HCT116 (cell line): Measurements from ENCODE around the gene MEG3. TPM values are rescaled to one million over a fixed set of nuclear protein-coding genes. Genes with fewer than 3 reads are reported as not detected.

Source experiments
- ATAC-seq: fragments of 200-7000 bp; cut with Tn5 transposase; 2 replicates; pipeline ENCODE4 v1.9.1; 2020; ENCODE audit warnings: mild to moderate bottlenecking, moderate library complexity
- BruUV-seq: library from RNA; stranded (reverse); fragments of 400-500 nt; replicated peaks from 2 replicates; lab custom pipeline; 2021; lab: Mats Ljungman, UMichigan
- CTCF ChIA-PET: fragments of 300-600 bp; sonication (Branson Sonifier 250); formaldehyde crosslinking; loops from one replicate; lab custom pipeline; 2021; ENCODE audit warnings: antibody characterized with exemption; lab: Charles Lee
- POLR2A ChIA-PET: fragments of 300-600, 350-600 bp; sonication (Branson Sonifier 250); formaldehyde crosslinking; loops from one replicate; lab custom pipeline; 2021; ENCODE audit warnings: antibody characterized with exemption; lab: Charles Lee
- RAD21 ChIA-PET, 2 experiments: fragments of 300-600 bp; sonication (Branson Sonifier 250); formaldehyde crosslinking; loops; one replicate each; lab custom pipeline; 2023; ENCODE audit warnings: low total read pairs in 2 of 2; ENCODE audit not compliant: uncharacterized antibody in 2 of 2, unreplicated experiment in 2 of 2, low non-redundant PET in 1 of 2; lab: Charles Lee
- DNase-seq: peaks from one replicate; pipeline ENCODE4 v3.0.0-alpha.2; 2010; ENCODE audit warnings: low read depth, low spot score
- H2AFZ ChIP-seq: fragments of 200-600 bp; shearing (Covaris generic), sonication (generic); 2 replicates; pipeline ENCODE4 v1.6.1; 2017; ENCODE audit warnings: low read depth, mixed run types, mixed read lengths, antibody characterized with exemption, low read length; ENCODE audit not compliant: poor library complexity, severe bottlenecking
- H3K27ac ChIP-seq: 2 replicates; pipeline ENCODE4 v1.5.1; 2012; ENCODE audit warnings: low read depth, low read length
- H3K27me3 ChIP-seq: fragments of 200-600 bp; sonication (generic); 2 replicates; pipeline ENCODE4 v1.6.1; 2016; ENCODE audit warnings: mixed run types, low read length, mixed read lengths; ENCODE audit not compliant: insufficient read depth
- H3K36me3 ChIP-seq, 2 experiments: fragments of 200-500 bp in 1 of 2; fragments of 200-600 bp in 1 of 2; sonication (Bioruptor generic) in 1 of 2; sonication (generic) in 1 of 2; 2 replicates each; pipeline versions ENCODE4 v1.5.1 to v1.6.1; 2014 to 2016; ENCODE audit warnings: low read length in 2 of 2, inconsistent platforms in 1 of 2, mixed read lengths in 1 of 2, mixed run types in 1 of 2; ENCODE audit not compliant: insufficient read depth in 2 of 2, control insufficient read depth in 1 of 2
- H3K4me1 ChIP-seq, 2 experiments: fragments of 200-600 bp in 1 of 2; sonication (generic) in 1 of 2; 2 replicates each; pipeline versions ENCODE4 v1.5.1 to v1.6.1; 2012 to 2017; ENCODE audit warnings: low read length in 2 of 2, inconsistent platforms in 1 of 2, mild to moderate bottlenecking in 1 of 2, mixed read lengths in 1 of 2, mixed run types in 1 of 2, moderate library complexity in 1 of 2; ENCODE audit not compliant: insufficient read depth in 2 of 2, control insufficient read depth in 1 of 2
- H3K4me2 ChIP-seq: fragments of 200-600 bp; sonication (generic); 2 replicates; pipeline ENCODE4 v1.6.1; 2017; ENCODE audit warnings: mixed run types, low read length, mixed read lengths
- H3K4me3 ChIP-seq, 2 experiments: fragments of 200-600 bp in 1 of 2; sonication (generic) in 1 of 2; replicated peaks in 1 of 2; 2 replicates each; pipeline ENCODE4 v1.5.1; 2011 to 2016; ENCODE audit warnings: low read length in 2 of 2, control low read depth in 1 of 2, low read depth in 1 of 2, mild to moderate bottlenecking in 1 of 2, mixed read lengths in 1 of 2, mixed run types in 1 of 2
- H3K79me2 ChIP-seq: fragments of 200-600 bp; sonication (generic); 2 replicates; pipeline ENCODE4 v1.6.1; 2017; ENCODE audit warnings: mild to moderate bottlenecking, mixed run types, low read length, moderate library complexity, mixed read lengths; ENCODE audit not compliant: insufficient read depth
- H3K9ac ChIP-seq: fragments of 200-600 bp; sonication (generic); 2 replicates; pipeline ENCODE4 v1.6.1; 2016; ENCODE audit warnings: low read length, mixed read lengths
- H3K9me2 ChIP-seq: fragments of 200-600 bp; sonication (generic), shearing (Covaris generic); 2 replicates; pipeline ENCODE4 v1.6.1; 2017; ENCODE audit warnings: mixed run types, mild to moderate bottlenecking, moderate library complexity; ENCODE audit not compliant: insufficient read depth
- H3K9me3 ChIP-seq, 2 experiments: fragments of 200-500 bp in 1 of 2; fragments of 200-600 bp in 1 of 2; sonication (Bioruptor generic) in 1 of 2; sonication (generic) in 1 of 2; 2 replicates each; pipeline ENCODE4 v1.6.1; 2014 to 2017; ENCODE audit warnings: low read length in 2 of 2, mixed read lengths in 2 of 2, inconsistent platforms in 1 of 2, low read depth in 1 of 2, mild to moderate bottlenecking in 1 of 2, mixed run types in 1 of 2, moderate library complexity in 1 of 2; ENCODE audit not compliant: control insufficient read depth in 1 of 2, insufficient read depth in 1 of 2
- H4K20me1 ChIP-seq: fragments of 200-600 bp; sonication (generic), shearing (Covaris generic); 2 replicates; pipeline ENCODE4 v1.6.1; 2017; ENCODE audit warnings: mixed run types, mild to moderate bottlenecking, moderate library complexity; ENCODE audit not compliant: insufficient read depth
- CBX3 ChIP-seq: IDR thresholded peaks from 2 replicates; pipeline ENCODE4 v1.6.1; 2012; ENCODE audit warnings: low read depth
- EGR1 ChIP-seq: IDR thresholded peaks from 2 replicates; pipeline ENCODE4 v1.6.1; 2012; ENCODE audit warnings: low read depth
- ELF1 ChIP-seq: IDR thresholded peaks from 2 replicates; pipeline ENCODE4 v1.6.1; 2012; ENCODE audit warnings: low read depth, borderline replicate concordance
- EZH2 ChIP-seq: fragments of 200-600 bp; sonication (generic); IDR thresholded peaks from 2 replicates; pipeline ENCODE4 v1.6.1; 2017; ENCODE audit warnings: antibody characterized with exemption, mixed run types
- EZH2phosphoT487 ChIP-seq: fragments of 200-600 bp; IDR thresholded peaks from 2 replicates; pipeline ENCODE4 v1.6.1; 2018; ENCODE audit warnings: antibody characterized with exemption, borderline replicate concordance
- FOSL1 ChIP-seq: IDR thresholded peaks from 2 replicates; pipeline ENCODE4 v1.6.1; 2012; ENCODE audit warnings: low read depth
- JUND ChIP-seq: IDR thresholded peaks from 2 replicates; pipeline ENCODE4 v1.6.1; 2012
- POLR2A ChIP-seq: IDR thresholded peaks from 2 replicates; pipeline ENCODE4 v1.7.0; 2011; ENCODE audit warnings: borderline replicate concordance; ENCODE audit not compliant: insufficient read depth, insufficient read length; ENCODE audit errors: extremely low read depth
- REST ChIP-seq: IDR thresholded peaks from 2 replicates; pipeline ENCODE4 v1.6.1; 2012; ENCODE audit warnings: low read depth
- SIN3A ChIP-seq: IDR thresholded peaks from 2 replicates; pipeline ENCODE4 v1.6.1; 2012; ENCODE audit warnings: low read depth
- SP1 ChIP-seq: IDR thresholded peaks from 2 replicates; pipeline ENCODE4 v1.6.1; 2012; ENCODE audit warnings: low read depth
- SRF ChIP-seq: IDR thresholded peaks from 2 replicates; pipeline ENCODE4 v1.6.1; 2012; ENCODE audit warnings: low read depth
- TCF7L2 ChIP-seq: IDR thresholded peaks from 2 replicates; pipeline ENCODE4 v1.7.0; 2011; ENCODE audit warnings: borderline replicate concordance, inconsistent platforms; ENCODE audit not compliant: insufficient read depth, insufficient read length; ENCODE audit errors: extremely low read depth
- YY1 ChIP-seq: IDR thresholded peaks from 2 replicates; pipeline ENCODE4 v1.6.1; 2011; ENCODE audit warnings: low read length, low read depth, moderate library complexity, mild to moderate bottlenecking; ENCODE audit not compliant: insufficient replicate concordance; ENCODE audit errors: extremely low read depth
- ZFX ChIP-seq: fragments of 450-650 bp; IDR thresholded peaks from 2 replicates; pipeline ENCODE4 v1.6.1; 2017
- intact Hi-C: fragments of 100-400 bp; cut with micrococcal nuclease; formaldehyde crosslinking; loops from 2 replicates; pipeline ENCODE4 v1.10.0; 2022
- total RNA-seq: library from RNA; stranded (reverse); gene quantifications from one replicate; pipeline ENCODE4 v1.2.1, GENCODE V29; 2021; ENCODE audit not compliant: unreplicated experiment
- TF ChIP-seq, protein P1 (sequence below), 3 experiments: fragments of 200-600 bp in 1 of 3; sonication (generic) in 1 of 3; IDR thresholded peaks in 2 of 3; conservative IDR thresholded peaks in 1 of 3; 2 replicates each; pipeline ENCODE4 v1.5.1; 2012 to 2017; ENCODE audit warnings: low read depth in 2 of 3, low read length in 2 of 3, antibody characterized with exemption in 1 of 3, borderline replicate concordance in 1 of 3, control low read depth in 1 of 3, mild to moderate bottlenecking in 1 of 3, mixed read lengths in 1 of 3, mixed run types in 1 of 3, moderate library complexity in 1 of 3; ENCODE audit not compliant: insufficient read depth in 1 of 3

The MEG3 gene
- total RNA-seq, 1 experiment from 2014 or later = 2.5 TPM

GRCh38 chr14:100781952-100782351 is 44.0 kb upstream of the MEG3 start:
- H3K9me2 ChIP-seq = no peaks in the 10 kb centered on the region
- RAD21 ChIA-PET = no interaction called here
- H3K27me3 ChIP-seq = no peaks in the 10 kb centered on the region
- H3K9me3 ChIP-seq = no peaks in the 10 kb centered on the region
- no peaks in the 10 kb centered on the region for H4K20me1 ChIP-seq
- intact Hi-C loops = no loop called here
- no peak overlapping the region for H3K9ac ChIP-seq
- no peaks in the 10 kb centered on the region for H3K79me2 ChIP-seq
- no peak overlapping the region for H3K4me2 ChIP-seq
- POLR2A ChIA-PET = no interaction called here
- BruUV-seq = no TSS peak
- no peak overlapping the region for H3K4me3 ChIP-seq
- H3K36me3 ChIP-seq = no peaks in the 10 kb centered on the region
- no peak overlapping the region for H3K27ac ChIP-seq
- no peak for TF ChIP-seq YY1
- TF ChIP-seq SP1 = no peak
- no peak for TF ChIP-seq JUND
- TF ChIP-seq CBX3 = no peak
- TF ChIP-seq ELF1 = no peak
- TF ChIP-seq POLR2A = no peak
- H3K4me1 ChIP-seq = no peaks in the 10 kb centered on the region
- ATAC-seq = no peak
- CTCF ChIA-PET = no interaction called here
- H2AFZ ChIP-seq = no peak overlapping the region
- no peak for DNase-seq

DNA sequence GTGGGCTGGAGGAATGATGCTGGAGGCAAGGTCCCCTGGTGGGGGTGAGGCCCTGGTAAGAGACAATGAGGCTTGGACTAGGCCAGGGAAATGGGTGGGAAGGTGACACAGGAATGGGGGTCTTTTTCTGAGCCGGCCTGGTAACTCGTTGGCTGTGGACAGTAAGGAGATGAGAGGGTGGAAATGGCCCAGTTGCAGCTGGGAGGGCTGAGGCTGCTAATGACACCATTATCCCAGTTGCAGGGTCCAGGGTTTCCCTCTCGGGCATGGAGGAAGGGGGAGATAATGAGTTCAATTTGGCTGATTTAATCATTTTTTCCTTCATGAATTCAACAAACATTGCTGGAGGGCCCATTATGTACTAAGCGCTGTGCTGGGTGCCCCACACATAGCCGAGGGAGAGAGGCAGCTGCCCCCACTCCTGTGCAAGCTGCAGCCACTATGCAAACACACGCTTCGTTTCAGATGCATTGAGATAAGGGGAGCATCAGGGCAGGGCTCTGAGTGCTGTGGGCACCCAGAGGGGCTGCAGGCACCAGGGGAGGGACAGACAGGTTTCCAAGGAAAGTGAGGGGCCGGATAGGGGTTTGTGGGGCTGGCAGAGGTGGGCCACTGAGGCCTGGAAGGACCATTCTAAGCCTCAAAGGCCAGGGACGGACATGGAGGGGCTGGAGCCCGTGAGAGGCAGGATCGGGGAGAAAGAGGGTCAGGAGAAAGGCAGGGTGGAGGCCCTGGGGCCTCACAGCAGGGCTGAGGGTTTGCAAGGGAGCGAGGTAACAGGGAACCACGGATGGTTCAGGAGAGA is 43.2 kb upstream of the MEG3 start:
- Histone ChIP-seq H3K79me2 (no peaks in the 10 kb centered on the region), H3K4me3 (no peak overlapping the region), H3K27ac (no peak overlapping the region), H3K9me3 (no peaks in the 10 kb centered on the region), H4K20me1 (no peaks in the 10 kb centered on the region), H3K9me2 (no peaks in the 10 kb centered on the region), H3K9ac (no peak overlapping the region), H3K36me3 (no peaks in the 10 kb centered on the region), H3K27me3 (no peaks in the 10 kb centered on the region), H3K4me1 (no peaks in the 10 kb centered on the region), H3K4me2 (no peak overlapping the region), H2AFZ (no peak overlapping the region)
- no peak for ATAC-seq
- DNase-seq = no peak
- intact Hi-C loops = no loop called here
- RAD21 ChIA-PET = no interaction called here
- POLR2A ChIA-PET = no interaction called here
- CTCF ChIA-PET = no interaction called here
- no peak for TF ChIP-seq ZFX
- TF ChIP-seq FOSL1 = no peak
- TF ChIP-seq SIN3A = no peak
- TF ChIP-seq TCF7L2 = no peak
- TF ChIP-seq YY1 = no peak
- no peak for TF ChIP-seq EGR1
- no peak for TF ChIP-seq EZH2
- no peak for TF ChIP-seq JUND
- no peak for TF ChIP-seq EZH2phosphoT487
- no peak for TF ChIP-seq REST
- TF ChIP-seq, protein P1, sequence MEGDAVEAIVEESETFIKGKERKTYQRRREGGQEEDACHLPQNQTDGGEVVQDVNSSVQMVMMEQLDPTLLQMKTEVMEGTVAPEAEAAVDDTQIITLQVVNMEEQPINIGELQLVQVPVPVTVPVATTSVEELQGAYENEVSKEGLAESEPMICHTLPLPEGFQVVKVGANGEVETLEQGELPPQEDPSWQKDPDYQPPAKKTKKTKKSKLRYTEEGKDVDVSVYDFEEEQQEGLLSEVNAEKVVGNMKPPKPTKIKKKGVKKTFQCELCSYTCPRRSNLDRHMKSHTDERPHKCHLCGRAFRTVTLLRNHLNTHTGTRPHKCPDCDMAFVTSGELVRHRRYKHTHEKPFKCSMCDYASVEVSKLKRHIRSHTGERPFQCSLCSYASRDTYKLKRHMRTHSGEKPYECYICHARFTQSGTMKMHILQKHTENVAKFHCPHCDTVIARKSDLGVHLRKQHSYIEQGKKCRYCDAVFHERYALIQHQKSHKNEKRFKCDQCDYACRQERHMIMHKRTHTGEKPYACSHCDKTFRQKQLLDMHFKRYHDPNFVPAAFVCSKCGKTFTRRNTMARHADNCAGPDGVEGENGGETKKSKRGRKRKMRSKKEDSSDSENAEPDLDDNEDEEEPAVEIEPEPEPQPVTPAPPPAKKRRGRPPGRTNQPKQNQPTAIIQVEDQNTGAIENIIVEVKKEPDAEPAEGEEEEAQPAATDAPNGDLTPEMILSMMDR (IDR thresholded peaks at IDR 0.05 in 2 of 3, conservative IDR thresholded peaks at IDR 0.05 in 1 of 3; ENCODE audit: borderline replicate concordance in 1 of 3, insufficient read depth in 1 of 3, low read depth in 2 of 3, low read length in 2 of 3) = no peak
- no peak for TF ChIP-seq SRF
- no peak for TF ChIP-seq SP1
- no TSS peak for BruUV-seq
